HUDEP-2 (cell line): ENCODE data around the gene GNB1.
"Not testable (repeated sequence)": the region's sequence is repeated elsewhere in the genome, so short reads cannot be mapped to it uniquely, and the experiment has no call there.

Source experiments
- DNase-seq, 76 experiments: peaks; one replicate each; lab custom pipeline; 2025; ENCODE audit not compliant: unreplicated experiment in 76 of 76; lab: John Stamatoyannopoulos, UW

GNB1 gene

DNA sequence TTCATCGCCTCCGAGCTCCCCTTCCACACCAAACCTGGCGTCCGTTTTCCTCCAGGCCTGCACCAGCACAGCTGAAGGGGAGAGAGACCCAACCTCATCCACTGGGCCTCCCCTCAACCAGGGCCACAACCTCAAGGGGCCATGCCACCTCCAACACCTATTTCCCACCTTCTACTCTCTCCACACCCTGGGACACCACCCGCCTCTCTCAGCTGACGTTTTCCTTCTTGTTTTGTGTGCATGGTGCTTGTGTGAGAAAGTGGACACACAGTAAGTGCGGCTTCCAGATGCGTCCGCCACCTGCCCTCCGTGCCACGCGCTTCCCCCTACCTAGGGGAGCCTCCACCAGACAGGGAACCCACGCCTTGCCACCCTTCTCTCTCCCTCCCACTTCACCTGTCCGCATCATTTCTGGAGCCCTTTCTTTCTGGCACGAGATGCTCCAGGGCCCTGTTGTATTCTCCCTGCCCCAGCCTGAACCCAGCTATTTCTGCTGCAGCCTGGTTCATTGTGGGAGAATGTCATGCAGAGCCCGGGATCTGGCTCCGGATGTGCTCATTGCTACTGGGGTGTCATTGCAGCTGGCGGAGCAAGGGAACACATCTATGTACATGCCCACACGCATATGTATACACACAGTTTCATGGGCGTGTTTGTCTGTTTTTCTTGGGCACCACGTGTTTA is 1.3 kb upstream of the GNB1 start:
- DNase-seq = no peak

- DNase-seq = peak in 67 of 76 experiments; percentile 18 to 91 (median 73)
Observed at GRCh38 chr1:1891349-1892078, 627 bp upstream of the GNB1 start.

- DNase-seq = peak in 15 of 76 experiments; percentile 12 to 43 (median 27)
Observed at GRCh38 chr1:1889847-1890505, 911 bp downstream of the GNB1 start.

GRCh38 chr1:1889090-1889750 is 1.7 kb downstream of the GNB1 start:
- DNase-seq = peak in 3 of 76 experiments; percentile 12 to 30 (median 21)

DNA sequence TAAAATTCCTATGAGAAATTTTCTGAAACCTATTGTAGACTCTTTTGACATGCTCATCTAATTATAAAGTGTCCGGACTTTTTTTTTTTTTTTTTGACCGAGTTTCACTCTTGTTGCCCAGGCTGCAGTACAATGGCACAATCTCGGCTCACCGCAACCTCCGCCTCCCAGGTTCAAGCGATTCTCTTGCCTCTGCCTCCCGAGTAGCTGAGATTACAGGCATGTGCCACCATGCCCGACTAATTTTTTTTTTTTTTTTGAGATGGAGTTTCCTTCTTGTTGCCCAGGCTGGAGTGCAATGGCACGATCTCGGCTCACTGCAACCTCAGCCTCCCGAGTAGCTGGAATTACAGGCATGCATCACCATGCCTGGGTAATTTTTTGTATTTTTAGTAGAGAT is 7.0 kb downstream of the GNB1 start:
- DNase-seq = not testable (repeated sequence)

DNA sequence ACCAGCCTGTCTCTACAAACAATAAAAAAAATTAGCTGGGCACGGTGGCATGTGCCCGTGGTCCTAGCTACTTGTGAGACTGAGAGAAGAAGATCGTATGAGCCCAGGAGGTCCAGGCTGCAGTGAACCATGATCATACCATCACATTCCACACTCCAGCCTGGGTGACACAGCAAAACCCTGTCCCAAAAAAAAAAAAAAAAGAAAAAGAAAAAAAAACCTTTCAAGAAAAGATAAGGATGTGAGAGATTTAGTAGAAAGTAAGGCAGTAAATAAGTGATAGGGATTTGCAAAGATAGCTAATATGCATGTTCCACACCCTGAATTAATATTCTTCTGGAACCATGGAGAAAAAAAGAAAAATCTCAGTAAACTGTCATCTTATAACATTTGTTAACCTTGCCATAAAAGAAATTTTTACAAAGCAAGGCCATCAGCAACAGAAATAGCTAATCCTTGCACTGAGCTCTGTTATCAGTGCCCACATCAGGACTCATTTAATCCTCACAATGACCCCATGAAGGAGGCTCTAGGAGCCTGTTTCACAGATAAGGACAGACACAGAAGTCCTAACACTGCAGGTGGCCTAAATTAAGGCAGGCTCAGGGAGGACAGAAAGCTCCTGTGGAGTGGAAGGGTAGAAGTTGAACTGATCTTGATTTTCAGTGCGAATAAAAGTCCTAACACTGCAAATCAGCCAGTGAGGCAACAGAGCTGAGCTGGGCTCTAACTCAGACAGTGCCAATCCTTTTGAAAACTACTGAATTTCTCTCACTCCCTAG is 7.6 kb downstream of the GNB1 start:
- DNase-seq = peak in 12 of 76 experiments; percentile 5 to 44 (median 28)

DNA sequence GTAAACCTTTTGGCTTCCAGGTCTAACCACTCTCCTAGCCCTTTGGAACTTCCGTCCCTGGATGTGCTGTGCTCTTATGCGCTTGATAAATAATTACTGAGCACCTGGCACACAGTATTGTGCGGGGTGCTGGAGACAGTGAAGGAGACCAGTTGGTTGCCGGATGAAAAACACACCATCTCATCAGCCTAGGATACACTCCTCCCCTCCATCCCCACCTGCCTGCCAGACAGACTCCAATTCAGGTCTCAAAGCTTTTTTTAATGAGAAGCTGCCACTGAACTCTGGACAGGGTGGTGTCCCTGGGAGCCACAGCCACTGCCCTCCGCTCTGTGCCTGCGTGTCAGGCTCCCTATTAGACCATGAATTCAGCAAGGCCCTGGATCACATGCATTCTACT is 9.2 kb downstream of the GNB1 start:
- DNase-seq = no peak

DNA sequence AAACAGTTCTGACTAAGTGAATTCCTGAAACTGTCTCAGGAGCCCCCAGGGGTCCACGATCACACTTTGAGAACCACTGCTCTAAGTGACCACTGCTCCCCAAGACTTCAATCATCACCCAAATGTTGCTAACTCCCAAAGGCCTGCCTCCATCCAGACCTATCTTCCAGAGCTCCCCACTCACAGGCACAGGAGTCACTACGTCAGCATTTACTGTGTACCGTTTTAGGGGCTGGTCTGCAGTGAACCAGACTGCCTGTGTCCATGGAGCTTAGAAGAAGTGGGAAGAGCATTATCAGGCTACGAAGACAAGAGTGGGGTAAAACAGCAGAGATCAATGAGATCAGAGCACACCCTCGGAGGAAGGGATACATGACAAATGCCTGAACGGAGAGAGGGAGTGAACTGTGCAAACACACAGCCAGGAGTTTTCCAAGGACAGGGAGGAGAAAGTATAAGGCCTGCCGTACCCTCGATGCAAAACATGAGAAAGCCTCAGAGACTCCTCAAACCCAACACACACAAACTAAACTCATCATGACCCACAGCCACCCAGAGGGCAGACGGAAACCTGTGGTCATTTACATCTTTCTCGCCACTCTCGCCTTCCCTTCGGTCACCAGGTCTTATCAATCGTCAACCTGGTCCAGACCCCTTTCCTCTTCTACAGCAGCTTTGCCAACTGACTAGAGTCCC is 10.1 kb downstream of the GNB1 start:
- DNase-seq = peak in 2 of 76 experiments; percentile 10 to 23

- DNase-seq = no peak
Observed at GRCh38 chr1:1879942-1880341, 10.9 kb downstream of the GNB1 start.

DNA sequence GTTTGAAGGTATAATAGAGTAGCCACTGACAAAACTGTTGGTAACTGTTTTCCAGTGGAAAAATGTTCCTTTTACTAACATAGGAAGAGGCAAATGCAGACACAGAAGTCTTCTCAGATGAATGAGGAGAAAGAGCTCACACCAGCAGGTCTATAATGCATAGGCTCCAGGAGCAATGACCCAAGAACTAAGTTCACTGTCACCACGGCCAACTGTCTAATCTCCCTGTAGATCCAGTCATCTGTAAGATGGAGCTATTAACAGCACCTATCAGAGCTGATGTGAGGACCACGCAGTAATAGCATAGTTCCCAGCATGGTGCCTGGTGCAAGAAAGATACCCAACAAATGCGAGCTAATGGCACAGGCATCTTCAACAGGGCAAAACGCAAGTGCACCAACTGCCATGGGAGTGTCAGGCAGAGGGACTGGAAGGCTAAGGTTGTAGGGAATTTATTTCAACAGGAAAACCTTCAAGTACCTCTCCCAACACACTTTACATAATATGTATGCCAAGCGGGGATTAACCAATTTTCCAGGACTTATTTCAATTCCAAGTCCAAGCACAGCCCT is 12.9 kb downstream of the GNB1 start:
- no peak for DNase-seq

DNA sequence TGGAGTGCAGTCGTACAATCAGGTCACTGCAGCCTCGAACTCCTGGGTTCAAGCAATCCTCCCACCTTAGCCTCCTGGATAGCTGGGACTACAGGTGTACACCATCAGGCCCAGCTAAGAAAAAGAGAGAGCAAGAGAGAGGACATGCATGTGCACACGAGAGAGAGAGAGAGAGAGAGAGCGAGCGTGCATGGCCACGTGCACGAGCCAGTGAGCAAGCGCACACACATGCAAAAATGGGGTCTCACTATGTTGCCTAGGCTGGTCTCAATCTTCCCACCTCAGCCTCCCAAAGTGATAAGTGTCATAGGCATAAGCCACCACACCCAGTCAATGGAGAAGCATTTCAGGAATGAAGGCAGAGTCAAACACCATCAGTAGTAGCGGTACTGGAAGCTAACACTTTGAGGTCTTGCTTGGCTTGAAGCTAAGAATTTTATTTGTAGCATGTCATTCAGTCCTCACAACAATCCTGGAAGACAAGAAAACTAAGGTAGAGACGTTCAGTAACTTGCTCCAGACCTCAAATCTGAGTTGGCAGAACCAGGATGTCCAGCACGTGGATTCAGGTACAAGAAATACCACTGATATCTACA is 14.5 kb downstream of the GNB1 start:
- DNase-seq = no peak

DNA sequence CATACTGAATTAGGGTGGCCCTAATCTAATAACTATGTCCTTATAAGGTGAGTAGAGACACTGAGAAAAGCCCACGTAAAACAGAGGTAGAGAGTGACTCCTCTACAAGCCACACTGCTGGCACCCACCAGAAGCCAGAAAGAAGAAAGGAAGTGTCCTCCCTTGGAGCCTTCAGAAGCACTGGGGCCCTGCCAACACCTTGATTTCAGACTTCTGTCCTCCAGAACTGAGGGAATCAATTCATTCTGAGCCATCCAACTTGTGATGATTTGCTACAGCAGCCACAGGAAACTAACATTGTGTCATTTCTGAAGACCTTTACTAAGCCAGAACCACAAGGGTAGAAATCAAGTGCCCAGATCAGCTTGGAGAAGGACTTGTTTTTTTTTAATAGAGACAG is 15.0 kb downstream of the GNB1 start:
- no peak for DNase-seq

- DNase-seq = no peak
Observed at GRCh38 chr1:1874901-1875300, 16.0 kb downstream of the GNB1 start.

DNA sequence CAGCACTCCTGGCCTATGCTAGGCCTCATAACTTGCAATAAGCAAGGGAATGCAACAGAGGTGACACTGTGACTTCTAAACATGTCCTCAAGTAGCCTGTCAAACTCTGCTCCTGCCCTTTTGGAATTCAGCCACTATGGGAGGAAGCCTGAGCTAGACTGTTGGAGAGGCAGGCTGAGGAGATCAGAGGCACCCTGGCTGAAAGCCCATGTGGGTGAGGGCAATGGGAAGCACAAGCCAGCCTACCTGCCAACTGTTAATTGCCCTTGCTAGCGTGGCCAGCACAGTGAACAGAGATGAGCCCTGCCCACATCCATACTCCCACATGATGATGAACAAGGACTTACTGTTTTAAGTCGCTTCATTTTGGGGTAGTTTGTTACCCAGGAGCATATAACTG is 17.7 kb downstream of the GNB1 start:
- peak in 1 of 76 experiments; percentile 4 for DNase-seq

DNA sequence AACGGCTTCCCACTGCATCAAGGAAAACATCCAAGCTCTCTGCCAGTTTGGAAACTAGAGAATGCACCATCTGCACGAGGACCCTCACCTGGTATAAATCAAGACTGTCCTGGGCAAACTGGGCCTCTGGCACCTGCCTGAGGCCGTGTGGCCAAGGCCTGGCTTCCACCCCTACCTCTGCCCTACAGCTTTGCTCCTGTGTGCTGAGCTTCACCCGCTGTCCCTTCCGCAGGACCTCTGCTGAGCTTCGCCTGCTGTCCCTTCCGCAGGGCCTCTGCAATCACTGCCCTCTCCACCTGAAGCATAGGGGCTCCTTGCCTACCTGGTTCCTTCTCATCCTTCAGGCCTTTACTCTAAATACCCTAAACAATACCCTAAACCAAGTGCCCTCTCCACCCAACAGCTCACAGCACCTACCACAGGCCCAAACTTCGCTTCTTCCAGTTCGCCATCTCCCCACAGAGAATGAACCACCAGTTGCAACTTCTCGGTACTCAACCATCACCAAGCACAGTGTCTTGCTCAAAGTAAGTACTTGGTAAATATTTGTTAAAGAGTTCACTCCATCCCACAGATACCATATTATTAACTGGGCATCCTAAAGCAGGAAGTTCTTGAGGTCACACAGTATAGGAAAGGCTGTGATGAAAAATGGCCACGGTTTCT is 18.4 kb downstream of the GNB1 start:
- DNase-seq = no peak

- DNase-seq = no peak
Observed at GRCh38 chr1:1869469-1869868, 21.4 kb downstream of the GNB1 start.

DNA sequence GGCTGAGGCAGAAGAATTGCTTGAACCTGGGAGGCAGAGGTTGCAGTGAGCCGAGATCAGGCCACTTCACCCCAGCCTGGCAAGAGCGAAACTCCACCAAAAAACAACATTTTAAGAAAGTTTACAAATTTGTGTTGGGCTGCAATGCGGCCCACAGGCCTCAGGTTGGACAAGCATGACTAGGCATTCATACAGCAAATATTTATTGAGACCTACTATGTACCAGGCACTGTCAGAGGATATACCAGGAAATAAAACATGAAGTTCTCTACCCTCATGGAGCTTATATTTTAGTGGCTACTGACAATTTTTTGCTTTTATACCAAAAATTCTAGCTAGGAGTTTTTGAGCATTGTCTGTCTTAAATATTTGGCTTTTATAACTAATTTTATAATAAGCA is 23.7 kb downstream of the GNB1 start:
- DNase-seq = no peak

GRCh38 chr1:1862905-1863547 is 27.9 kb downstream of the GNB1 start:
- no peak for DNase-seq
